K562 (cell line): ENCODE results near the gene HK2. TPM values are rescaled to one million over a fixed set of nuclear protein-coding genes. Genes with fewer than 3 reads are reported as not detected.

Source experiments
- BRD9 ChIP-seq: fragments of 450-650 bp; IDR thresholded peaks from 2 replicates; pipeline ENCODE4 v1.6.1; 2018; ENCODE audit warnings: low read depth; ENCODE audit not compliant: partially characterized antibody
- CEBPG ChIP-seq, 3 experiments: fragments of 200-800 bp in 1 of 3; sonication (Bioruptor generic) in 1 of 3; sonication (generic) in 1 of 3; formaldehyde crosslinking in 1 of 3; IDR thresholded peaks in 2 of 3; conservative IDR thresholded peaks in 1 of 3; 2 replicates each; pipeline versions ENCODE4 v1.6.1 to v1.8.0; 2016 to 2022; ENCODE audit warnings: missing compliant biosample characterization in 2 of 3, missing genetic modification characterization in 2 of 3, mild to moderate bottlenecking in 1 of 3, missing genetic modification reagents in 1 of 3
- DDX20 ChIP-seq: fragments of 450-650 bp; IDR thresholded peaks from 2 replicates; pipeline ENCODE4 v1.6.1; 2016; ENCODE audit warnings: missing genetic modification characterization, low read depth, mild to moderate bottlenecking, missing compliant biosample characterization, moderate library complexity
- FOXA3 ChIP-seq, 2 experiments: fragments of 450-650 bp in 1 of 2; sonication (generic) in 1 of 2; formaldehyde crosslinking; IDR thresholded peaks in 1 of 2; conservative IDR thresholded peaks in 1 of 2; 2 replicates each; pipeline versions ENCODE4 v1.4.0 to v1.8.0; 2020 to 2022; ENCODE audit warnings: mild to moderate bottlenecking in 2 of 2, missing genetic modification reagents in 1 of 2
- KDM4B ChIP-seq, 2 experiments: fragments of 450-650 bp in 1 of 2; sonication (generic) in 1 of 2; IDR thresholded peaks; 2 replicates each; pipeline ENCODE4 v1.6.1; 2016 to 2017; ENCODE audit warnings: borderline replicate concordance in 2 of 2, antibody characterized with exemption in 1 of 2, low read depth in 1 of 2, mild to moderate bottlenecking in 1 of 2
- KHSRP ChIP-seq: fragments of 450-650 bp; IDR thresholded peaks from 2 replicates; pipeline ENCODE4 v1.6.1; 2017
- PHF8 ChIP-seq: fragments of 200-600 bp; sonication (generic); IDR thresholded peaks from 2 replicates; pipeline ENCODE4 v1.6.1; 2012; ENCODE audit warnings: mixed run types, mild to moderate bottlenecking, inconsistent platforms, low read length, moderate library complexity, borderline replicate concordance
- PML ChIP-seq: IDR thresholded peaks from 2 replicates; pipeline ENCODE4 v1.6.1; 2012; ENCODE audit warnings: low read length, inconsistent platforms
- POLR2AphosphoS5 ChIP-seq: IDR thresholded peaks from 2 replicates; pipeline ENCODE4 v1.6.1; 2011; ENCODE audit warnings: mild to moderate bottlenecking, low read depth, low read length, moderate library complexity; ENCODE audit not compliant: control insufficient read depth, insufficient read depth
- SIN3A ChIP-seq, 2 experiments: fragments of 150-350 bp in 1 of 2; IDR thresholded peaks; 2 replicates each; pipeline ENCODE4 v1.6.1; 2011 to 2016; ENCODE audit warnings: borderline replicate concordance in 2 of 2, low read depth in 2 of 2, low read length in 2 of 2, mild to moderate bottlenecking in 2 of 2, moderate library complexity in 2 of 2; ENCODE audit not compliant: control insufficient read depth in 1 of 2
- SIN3B ChIP-seq: fragments of 450-650 bp; IDR thresholded peaks from 2 replicates; pipeline ENCODE4 v1.6.1; 2017; ENCODE audit warnings: low read depth, mild to moderate bottlenecking, moderate library complexity
- SMARCC2 ChIP-seq: fragments of 450-650 bp; IDR thresholded peaks from 2 replicates; pipeline ENCODE4 v1.6.1; 2017; ENCODE audit warnings: antibody characterized with exemption, moderate library complexity, mild to moderate bottlenecking, low read depth
- TAF9B ChIP-seq: fragments of 450-650 bp; IDR thresholded peaks from 2 replicates; pipeline ENCODE4 v1.6.1; 2018; ENCODE audit warnings: mild to moderate bottlenecking; ENCODE audit not compliant: partially characterized antibody
- YY1 ChIP-seq, 3 experiments: IDR thresholded peaks; 2 replicates each; pipeline ENCODE4 v1.6.1; 2011; ENCODE audit warnings: low read length in 2 of 3, mild to moderate bottlenecking in 2 of 3, moderate library complexity in 2 of 3, borderline replicate concordance in 1 of 3, control low read depth in 1 of 3, low read depth in 1 of 3; ENCODE audit not compliant: insufficient read depth in 3 of 3, insufficient replicate concordance in 2 of 3, control insufficient read depth in 1 of 3, insufficient read length in 1 of 3; ENCODE audit errors: extremely low read depth in 1 of 3
- ZNF324 ChIP-seq: fragments of 250-450 bp; sonication (Bioruptor Pico); IDR thresholded peaks from 2 replicates; pipeline ENCODE4 v1.4.0; 2020; ENCODE audit warnings: mild to moderate bottlenecking
- ZNF431 ChIP-seq: sonication (generic); formaldehyde crosslinking; IDR thresholded peaks from 2 replicates; pipeline ENCODE4 v1.8.0; 2022; ENCODE audit warnings: mild to moderate bottlenecking, missing genetic modification reagents
- polyA plus RNA-seq, 8 experiments: library from polyadenylated mRNA; depleted of rRNA in 4 of 8; stranded (reverse) in 5 of 8; unstranded in 3 of 8; fragments of >200 nt; fragmentation: Nextera tagmentation in 2 of 8; fragmentation: Illumina TruSeq in 1 of 8; extraction: Ambion mirVana in 2 of 8; extraction: Trizol in 1 of 8; gene quantifications; 2 replicates each; pipeline versions ENCODE4 v1.2.1 to v1.2.3, GENCODE V29; 2011 to 2014; ENCODE audit warnings: inconsistent platforms in 1 of 8, missing spikeins in 1 of 8
- total RNA-seq, 7 experiments: library from RNA; depleted of rRNA in 6 of 7; stranded (reverse); fragments of >200 nt in 6 of 7; fragmentation: Illumina TruSeq in 2 of 7; extraction: Trizol in 2 of 7; gene quantifications; 2 replicates each; pipeline versions ENCODE4 v1.2.1 to v1.2.3, GENCODE V29; 2011 to 2021; ENCODE audit warnings: low replicate concordance in 1 of 7
- TF ChIP-seq, protein P1 (sequence below): fragments of 250-450 bp; sonication (Bioruptor Pico); IDR thresholded peaks from 2 replicates; pipeline ENCODE4 v1.5.0; 2021; ENCODE audit warnings: mild to moderate bottlenecking, moderate library complexity
- TF ChIP-seq, protein P2 (sequence below): fragments of 250-450 bp; sonication (Bioruptor Pico); IDR thresholded peaks from 2 replicates; pipeline ENCODE4 v1.8.0; 2021; ENCODE audit warnings: moderate library complexity, mild to moderate bottlenecking, inconsistent platforms
- TF ChIP-seq, protein P3 (sequence below): sonication (generic); formaldehyde crosslinking; IDR thresholded peaks from 2 replicates; pipeline ENCODE4 v1.8.0; 2022; ENCODE audit warnings: mild to moderate bottlenecking, missing genetic modification reagents

The HK2 gene
- total and polyA plus RNA-seq, 9 of the 15 experiments (the other 6 are each of a cell fraction or from before 2014, with no cell fraction given) = 4.7 to 56.0 (median 19.9) TPM

DNA sequence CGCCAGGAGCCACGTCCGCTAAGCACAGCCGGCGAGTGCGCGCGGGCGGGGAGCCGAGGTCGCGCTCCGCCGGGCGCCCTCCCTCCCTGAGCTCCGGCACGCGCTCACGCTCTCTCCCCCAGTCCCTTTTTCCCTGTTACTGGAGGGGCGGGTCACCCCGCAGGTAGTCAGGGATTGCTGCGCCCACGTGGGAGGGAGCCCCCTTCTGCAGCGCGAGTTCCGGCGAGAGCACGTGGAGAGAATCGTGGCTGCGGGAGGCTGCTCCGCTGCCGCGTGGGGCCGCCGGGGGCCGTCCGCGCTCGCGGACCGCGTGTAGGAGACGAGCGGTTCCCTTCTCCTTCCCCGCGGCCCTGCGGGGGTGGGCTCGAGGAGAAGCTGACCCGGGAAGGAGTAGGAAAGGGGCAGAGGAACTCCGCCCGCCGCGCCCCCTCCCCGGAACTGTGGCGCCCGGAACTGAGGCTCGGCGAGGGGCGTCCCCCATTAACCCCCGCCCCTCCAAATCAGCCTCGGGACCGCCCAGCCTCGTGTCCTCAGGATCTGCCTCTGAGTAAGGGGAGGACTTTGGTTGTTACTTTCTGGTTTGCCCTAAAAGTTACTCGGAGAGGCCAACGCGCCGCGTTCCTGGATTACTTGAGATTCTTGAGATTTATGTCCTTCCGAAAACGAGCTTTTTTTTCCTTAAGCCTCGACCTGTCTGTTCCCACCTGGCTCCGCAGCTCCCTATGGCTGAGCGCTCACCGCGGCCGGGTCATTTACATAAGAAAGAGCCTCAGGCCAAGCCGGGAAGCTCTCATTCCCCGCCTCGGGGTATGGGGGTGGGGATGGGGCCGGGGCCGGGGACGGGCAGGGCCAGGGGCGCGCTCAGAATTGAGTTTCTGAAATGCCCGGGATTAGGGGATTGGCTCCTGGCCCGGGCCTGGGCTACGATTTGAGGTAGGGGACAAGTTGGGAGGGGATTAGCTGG lies 1.1 kb downstream of the HK2 start (continued):
- TF ChIP-seq ZNF431 (0 out of 2 replicates have a peak, but pooled peaks have one; percentile 76), SIN3A (IDR thresholded peaks at IDR 0.05; ENCODE audit: borderline replicate concordance in 2 of 2, control insufficient read depth in 1 of 2, low read depth in 2 of 2, low read length in 2 of 2) (peak; percentile 75 to 85; a peak in 3 of 4 replicates), ZNF324 (no peak), PHF8 (peak; percentile 66; the same call in 1 of the 2 replicates), SMARCC2 (no peak), TAF9B (no peak), POLR2AphosphoS5 (0 out of 2 replicates have a peak, but pooled peaks have one; percentile 33), DDX20 (tag) (no peak), KDM4B (IDR thresholded peaks at IDR 0.05; ENCODE audit: borderline replicate concordance in 2 of 2, low read depth in 1 of 2) (peak in 1 of 2 experiments; percentile 13; a peak in 1 of 4 replicates), FOXA3 (CRISPR knock-in tag; conservative IDR thresholded peaks at IDR 0.05 in 1 of 2, IDR thresholded peaks at IDR 0.05 in 1 of 2) (0 out of 4 replicates have a peak, but pooled peaks of 1 of the 2 experiments have one; percentile 26), PML (0 out of 2 replicates have a peak, but pooled peaks have one; percentile 23), YY1 (IDR thresholded peaks at IDR 0.05; ENCODE audit: borderline replicate concordance in 1 of 3, control insufficient read depth in 1 of 3, extremely low read depth in 1 of 3, insufficient read depth in 3 of 3, insufficient read length in 1 of 3, insufficient replicate concordance in 2 of 3, low read depth in 1 of 3, low read length in 2 of 3) (peak in 2 of 3 experiments; percentile 34 to 72), KHSRP (no peak), BRD9 (no peak), SIN3B (0 out of 2 replicates have a peak, but pooled peaks have one; percentile 9), CEBPG (CRISPR knock-in tag; IDR thresholded peaks at IDR 0.05) (peak; percentile 20; the same call in 1 of the 2 replicates), CEBPG (tag; conservative IDR thresholded peaks at IDR 0.05 in 1 of 2, IDR thresholded peaks at IDR 0.05 in 1 of 2) (no peak)
- TF ChIP-seq, protein P1, sequence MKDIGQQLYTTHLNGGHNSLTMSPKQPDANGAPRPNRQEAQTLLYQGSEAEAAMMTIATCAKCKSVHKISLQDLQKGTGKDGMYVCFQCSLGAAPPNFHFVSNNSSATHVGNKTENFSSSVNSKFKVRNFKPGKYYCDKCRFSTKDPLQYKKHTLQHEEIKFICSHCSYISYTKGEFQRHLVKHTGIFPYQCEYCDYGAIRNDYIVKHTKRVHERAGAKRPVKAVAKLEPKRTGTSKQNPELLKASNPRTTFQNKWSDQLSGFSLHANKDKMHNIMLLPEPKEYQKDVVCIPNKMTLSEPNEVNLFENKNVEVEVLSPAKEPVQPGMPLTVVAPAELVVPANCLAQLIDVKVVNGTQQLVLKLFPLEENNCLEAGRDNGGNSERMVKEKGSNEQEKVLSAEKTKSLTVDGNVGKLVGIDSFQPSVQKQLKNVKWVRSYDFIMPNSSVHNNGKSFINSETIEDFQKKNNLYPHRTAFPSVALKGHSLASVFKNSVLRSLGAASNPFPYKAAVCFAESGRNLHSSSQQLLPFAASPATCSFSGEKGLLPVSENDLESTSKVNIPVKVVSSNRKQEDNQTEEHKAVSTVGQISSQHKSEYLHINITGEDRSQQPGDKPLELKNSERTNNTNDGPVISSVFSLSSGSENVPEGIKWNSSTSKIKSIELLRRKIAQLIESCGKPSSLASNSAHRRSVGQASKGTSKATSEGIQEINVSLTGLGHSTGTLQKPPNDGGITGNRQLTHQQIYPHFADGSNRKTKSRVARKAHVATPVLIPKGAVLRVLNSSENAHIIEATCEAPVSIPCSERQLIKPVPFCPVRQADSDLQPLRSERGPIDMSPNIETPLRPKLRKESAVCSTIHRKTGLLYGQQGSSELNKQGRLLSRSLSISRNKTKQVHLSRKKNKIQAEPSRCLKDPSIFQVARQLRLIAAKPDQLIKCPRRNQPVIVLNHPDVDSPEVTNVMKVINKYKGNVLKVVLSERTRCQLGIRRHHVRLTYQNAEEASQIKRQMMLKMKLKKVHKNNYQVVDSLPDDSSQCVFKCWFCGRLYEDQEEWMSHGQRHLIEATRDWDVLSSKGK (CRISPR knock-in tag) = no peak
- TF ChIP-seq, protein P2, sequence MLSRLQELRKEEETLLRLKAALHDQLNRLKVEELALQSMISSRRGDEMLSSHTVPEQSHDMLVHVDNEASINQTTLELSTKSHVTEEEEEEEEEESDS (CRISPR knock-in tag) = no peak
- TF ChIP-seq, protein P3, sequence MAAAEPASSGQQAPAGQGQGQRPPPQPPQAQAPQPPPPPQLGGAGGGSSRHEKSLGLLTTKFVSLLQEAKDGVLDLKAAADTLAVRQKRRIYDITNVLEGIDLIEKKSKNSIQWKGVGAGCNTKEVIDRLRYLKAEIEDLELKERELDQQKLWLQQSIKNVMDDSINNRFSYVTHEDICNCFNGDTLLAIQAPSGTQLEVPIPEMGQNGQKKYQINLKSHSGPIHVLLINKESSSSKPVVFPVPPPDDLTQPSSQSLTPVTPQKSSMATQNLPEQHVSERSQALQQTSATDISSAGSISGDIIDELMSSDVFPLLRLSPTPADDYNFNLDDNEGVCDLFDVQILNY (CRISPR knock-in tag) = peak; percentile 92; the same call in 1 of the 2 replicates
